HepG2 (cell line): ENCODE data around the gene FSIP1. TPM values are rescaled to one million over a fixed set of nuclear protein-coding genes. Genes with fewer than 3 reads are reported as not detected.

Experiments
- CCAR2 ChIP-seq: fragments of 200-400 bp; formaldehyde crosslinking; optimal IDR thresholded peaks from 2 replicates; pipeline ENCODE3; 2018; ENCODE audit warnings: low read depth, mild to moderate bottlenecking, low read length, moderate library complexity
- CREBL2 ChIP-seq: sonication (generic); formaldehyde crosslinking; IDR thresholded peaks from 2 replicates; pipeline ENCODE4 v1.8.1; 2023; ENCODE audit warnings: missing genetic modification reagents, mild to moderate bottlenecking, borderline replicate concordance
- HOXA7 ChIP-seq: sonication (generic); formaldehyde crosslinking; IDR thresholded peaks from 2 replicates; pipeline ENCODE4 v1.8.1; 2022; ENCODE audit warnings: mild to moderate bottlenecking, missing genetic modification reagents, moderate library complexity
- NBN ChIP-seq: fragments of 450-650 bp; conservative IDR thresholded peaks from 2 replicates; pipeline ENCODE4 v1.6.1; 2017
- RNF2 ChIP-seq: fragments of 450-650 bp; conservative IDR thresholded peaks from 2 replicates; pipeline ENCODE4 v1.6.1; 2016; ENCODE audit warnings: low read depth
- TAF1 ChIP-seq: sonication (generic); formaldehyde crosslinking; IDR thresholded peaks from 2 replicates; pipeline ENCODE4 v1.4.0; 2020; ENCODE audit warnings: missing genetic modification reagents
- TFE3 ChIP-seq: IDR thresholded peaks from 2 replicates; pipeline ENCODE4 v1.6.1; 2016
- ZNF207 ChIP-seq: fragments of 450-650 bp; IDR thresholded peaks from 2 replicates; pipeline ENCODE4 v1.6.1; 2016; ENCODE audit warnings: antibody characterized with exemption, borderline replicate concordance
- polyA plus RNA-seq, 8 experiments: library from polyadenylated mRNA; depleted of rRNA in 3 of 8; stranded (reverse) in 7 of 8; unstranded in 1 of 8; fragments of >200 nt; fragmentation: Illumina TruSeq in 4 of 8; extraction: Trizol in 4 of 8; gene quantifications; 2 replicates each; pipeline versions ENCODE4 v1.2.1 to v1.2.3, GENCODE V29; 2011 to 2016; ENCODE audit warnings: low read depth in 4 of 8, missing spikeins in 1 of 8, mixed read lengths in 1 of 8; ENCODE audit not compliant: insufficient read depth in 1 of 8
- total RNA-seq, 5 experiments: library from RNA; depleted of rRNA; stranded (reverse); fragments of >200 nt; fragmentation: Illumina TruSeq; extraction: Trizol; gene quantifications; 2 replicates each; pipeline ENCODE4 v1.2.3, GENCODE V29; 2016; ENCODE audit warnings: low read depth in 1 of 5
- TF ChIP-seq, protein P1 (sequence below): sonication (generic); formaldehyde crosslinking; IDR thresholded peaks from one replicate; pipeline ENCODE4 v1.5.1; 2020; ENCODE audit warnings: mild to moderate bottlenecking, missing genetic modification reagents; ENCODE audit errors: not compliant biosample characterization
- TF ChIP-seq, protein P2 (sequence below): IDR thresholded peaks from 2 replicates; pipeline ENCODE4 v1.6.1; 2016; ENCODE audit warnings: low read depth, control low read depth

FSIP1 gene
- total and polyA plus RNA-seq, 2 of the 13 experiments (the other 11 are each of a cell fraction or from before 2014, with no cell fraction given) = 0.18 TPM; not detected in 1

DNA sequence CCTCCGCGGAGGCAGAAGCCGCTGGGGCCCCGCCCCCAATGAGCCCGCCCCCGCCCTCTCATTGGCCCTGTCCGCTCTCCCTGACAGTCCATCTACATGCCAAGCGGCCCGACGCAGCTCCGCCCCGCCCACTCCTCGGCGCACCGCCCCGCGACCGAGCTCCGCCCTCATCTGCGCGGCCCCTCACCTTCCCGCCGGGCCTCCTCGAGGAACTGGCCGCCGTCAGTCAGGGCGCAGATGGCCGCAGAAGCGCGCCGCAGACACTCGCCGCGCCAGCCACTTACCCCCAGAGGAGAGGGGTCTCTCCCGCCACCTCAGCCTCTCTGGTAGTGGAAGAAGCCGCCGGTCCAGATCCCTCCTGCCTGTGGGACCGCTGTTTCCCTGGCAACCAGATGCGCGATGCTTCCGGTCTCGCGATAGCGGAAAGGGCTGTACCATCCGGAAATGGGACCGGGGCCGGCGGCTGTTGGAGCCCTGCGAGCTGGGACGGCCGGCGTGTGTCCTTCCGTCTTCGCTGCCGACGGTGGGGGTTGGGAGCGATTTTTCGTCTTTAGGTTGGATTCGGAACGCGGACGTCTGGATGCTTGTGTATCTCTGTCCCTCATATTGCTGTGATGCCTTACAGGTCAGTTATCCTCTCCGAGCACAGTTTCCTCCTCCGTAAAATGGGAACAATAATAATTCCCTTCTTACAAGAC lies at the start of gene FSIP1 (continued):
- TF ChIP-seq, protein P1, sequence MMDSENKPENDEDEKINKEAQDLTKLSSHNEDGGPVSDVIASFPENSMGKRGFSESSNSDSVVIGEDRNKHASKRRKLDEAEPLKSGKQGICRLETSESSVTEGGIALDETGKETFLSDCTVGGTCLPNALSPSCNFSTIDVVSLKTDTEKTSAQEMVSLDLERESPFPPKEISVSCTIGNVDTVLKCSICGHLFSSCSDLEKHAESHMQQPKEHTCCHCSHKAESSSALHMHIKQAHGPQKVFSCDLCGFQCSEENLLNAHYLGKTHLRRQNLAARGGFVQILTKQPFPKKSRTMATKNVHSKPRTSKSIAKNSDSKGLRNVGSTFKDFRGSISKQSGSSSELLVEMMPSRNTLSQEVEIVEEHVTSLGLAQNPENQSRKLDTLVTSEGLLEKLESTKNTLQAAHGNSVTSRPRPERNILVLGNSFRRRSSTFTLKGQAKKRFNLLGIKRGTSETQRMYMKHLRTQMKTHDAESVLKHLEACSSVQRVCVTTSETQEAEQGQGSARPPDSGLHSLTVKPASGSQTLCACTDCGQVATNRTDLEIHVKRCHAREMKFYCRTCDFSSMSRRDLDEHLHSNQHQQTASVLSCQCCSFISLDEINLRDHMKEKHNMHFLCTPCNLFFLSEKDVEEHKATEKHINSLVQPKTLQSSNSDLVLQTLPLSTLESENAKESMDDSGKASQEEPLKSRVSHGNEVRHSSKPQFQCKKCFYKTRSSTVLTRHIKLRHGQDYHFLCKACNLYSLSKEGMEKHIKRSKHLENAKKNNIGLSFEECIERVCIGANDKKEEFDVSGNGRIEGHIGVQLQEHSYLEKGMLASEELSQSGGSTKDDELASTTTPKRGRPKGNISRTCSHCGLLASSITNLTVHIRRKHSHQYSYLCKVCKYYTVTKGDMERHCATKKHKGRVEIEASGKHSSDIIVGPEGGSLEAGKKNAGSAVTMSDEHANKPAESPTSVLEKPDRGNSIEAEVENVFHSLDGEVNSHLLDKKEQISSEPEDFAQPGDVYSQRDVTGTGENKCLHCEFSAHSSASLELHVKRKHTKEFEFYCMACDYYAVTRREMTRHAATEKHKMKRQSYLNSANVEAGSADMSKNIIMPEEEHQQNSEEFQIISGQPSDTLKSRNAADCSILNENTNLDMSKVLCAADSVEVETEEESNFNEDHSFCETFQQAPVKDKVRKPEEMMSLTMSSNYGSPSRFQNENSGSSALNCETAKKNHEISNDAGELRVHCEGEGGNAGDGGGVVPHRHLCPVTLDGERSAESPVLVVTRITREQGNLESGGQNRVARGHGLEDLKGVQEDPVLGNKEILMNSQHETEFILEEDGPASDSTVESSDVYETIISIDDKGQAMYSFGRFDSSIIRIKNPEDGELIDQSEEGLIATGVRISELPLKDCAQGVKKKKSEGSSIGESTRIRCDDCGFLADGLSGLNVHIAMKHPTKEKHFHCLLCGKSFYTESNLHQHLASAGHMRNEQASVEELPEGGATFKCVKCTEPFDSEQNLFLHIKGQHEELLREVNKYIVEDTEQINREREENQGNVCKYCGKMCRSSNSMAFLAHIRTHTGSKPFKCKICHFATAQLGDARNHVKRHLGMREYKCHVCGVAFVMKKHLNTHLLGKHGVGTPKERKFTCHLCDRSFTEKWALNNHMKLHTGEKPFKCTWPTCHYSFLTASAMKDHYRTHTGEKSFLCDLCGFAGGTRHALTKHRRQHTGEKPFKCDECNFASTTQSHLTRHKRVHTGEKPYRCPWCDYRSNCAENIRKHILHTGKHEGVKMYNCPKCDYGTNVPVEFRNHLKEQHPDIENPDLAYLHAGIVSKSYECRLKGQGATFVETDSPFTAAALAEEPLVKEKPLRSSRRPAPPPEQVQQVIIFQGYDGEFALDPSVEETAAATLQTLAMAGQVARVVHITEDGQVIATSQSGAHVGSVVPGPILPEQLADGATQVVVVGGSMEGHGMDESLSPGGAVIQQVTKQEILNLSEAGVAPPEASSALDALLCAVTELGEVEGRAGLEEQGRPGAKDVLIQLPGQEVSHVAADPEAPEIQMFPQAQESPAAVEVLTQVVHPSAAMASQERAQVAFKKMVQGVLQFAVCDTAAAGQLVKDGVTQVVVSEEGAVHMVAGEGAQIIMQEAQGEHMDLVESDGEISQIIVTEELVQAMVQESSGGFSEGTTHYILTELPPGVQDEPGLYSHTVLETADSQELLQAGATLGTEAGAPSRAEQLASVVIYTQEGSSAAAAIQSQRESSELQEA (CRISPR knock-in tag) = peak; percentile 48
- TF ChIP-seq TAF1 (peak; percentile 78), CREBL2 (CRISPR knock-in tag) (no peak), CCAR2 (no peak), ZNF207 (no peak), TFE3 (CRISPR knock-in tag) (0 out of 2 replicates have a peak, but pooled peaks have one; percentile 12), HOXA7 (no peak), RNF2 (0 out of 2 replicates have a peak, but pooled peaks have one; percentile 31), NBN (no peak)
- TF ChIP-seq, protein P2, sequence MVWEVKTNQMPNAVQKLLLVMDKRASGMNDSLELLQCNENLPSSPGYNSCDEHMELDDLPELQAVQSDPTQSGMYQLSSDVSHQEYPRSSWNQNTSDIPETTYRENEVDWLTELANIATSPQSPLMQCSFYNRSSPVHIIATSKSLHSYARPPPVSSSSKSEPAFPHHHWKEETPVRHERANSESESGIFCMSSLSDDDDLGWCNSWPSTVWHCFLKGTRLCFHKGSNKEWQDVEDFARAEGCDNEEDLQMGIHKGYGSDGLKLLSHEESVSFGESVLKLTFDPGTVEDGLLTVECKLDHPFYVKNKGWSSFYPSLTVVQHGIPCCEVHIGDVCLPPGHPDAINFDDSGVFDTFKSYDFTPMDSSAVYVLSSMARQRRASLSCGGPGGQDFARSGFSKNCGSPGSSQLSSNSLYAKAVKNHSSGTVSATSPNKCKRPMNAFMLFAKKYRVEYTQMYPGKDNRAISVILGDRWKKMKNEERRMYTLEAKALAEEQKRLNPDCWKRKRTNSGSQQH (CRISPR knock-in tag) = no peak
